Measurements from ENCODE around the gene LRFN4.

The LRFN4 gene

DNA sequence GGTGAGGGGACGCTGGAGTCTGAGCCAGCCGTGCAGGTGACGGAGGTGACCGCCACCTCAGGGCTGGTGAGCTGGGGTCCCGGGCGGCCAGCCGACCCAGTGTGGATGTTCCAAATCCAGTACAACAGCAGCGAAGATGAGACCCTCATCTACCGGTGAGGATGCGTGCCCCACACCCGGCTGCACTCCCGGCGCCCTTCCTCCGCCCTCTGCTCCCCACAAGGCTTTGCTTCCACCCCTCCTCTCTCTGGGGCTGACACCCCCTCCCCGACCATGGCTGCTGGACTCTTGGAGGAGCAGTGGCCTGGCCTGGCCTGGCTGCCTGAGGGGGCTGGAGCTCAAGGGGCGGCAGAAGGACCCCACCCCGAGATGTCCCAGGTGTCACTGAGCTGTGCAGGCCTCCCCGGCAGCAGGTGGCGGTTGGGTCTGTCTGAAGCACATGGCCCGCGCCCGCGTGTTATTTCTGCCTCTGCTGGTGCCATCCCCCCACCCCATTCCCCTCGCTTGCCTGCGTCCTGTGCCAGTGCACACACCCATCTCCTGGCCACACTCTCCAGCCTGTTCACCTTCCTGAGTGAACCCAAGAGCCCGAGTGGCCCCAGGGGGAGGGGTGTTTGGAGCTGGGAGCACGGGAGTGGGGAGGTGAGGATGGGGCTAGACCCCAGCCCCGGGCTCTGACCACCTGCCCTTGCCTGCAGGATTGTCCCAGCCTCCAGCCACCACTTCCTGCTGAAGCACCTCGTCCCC is 2.2 kb downstream of the LRFN4 start:
- DNase-seq: no peak

DNA sequence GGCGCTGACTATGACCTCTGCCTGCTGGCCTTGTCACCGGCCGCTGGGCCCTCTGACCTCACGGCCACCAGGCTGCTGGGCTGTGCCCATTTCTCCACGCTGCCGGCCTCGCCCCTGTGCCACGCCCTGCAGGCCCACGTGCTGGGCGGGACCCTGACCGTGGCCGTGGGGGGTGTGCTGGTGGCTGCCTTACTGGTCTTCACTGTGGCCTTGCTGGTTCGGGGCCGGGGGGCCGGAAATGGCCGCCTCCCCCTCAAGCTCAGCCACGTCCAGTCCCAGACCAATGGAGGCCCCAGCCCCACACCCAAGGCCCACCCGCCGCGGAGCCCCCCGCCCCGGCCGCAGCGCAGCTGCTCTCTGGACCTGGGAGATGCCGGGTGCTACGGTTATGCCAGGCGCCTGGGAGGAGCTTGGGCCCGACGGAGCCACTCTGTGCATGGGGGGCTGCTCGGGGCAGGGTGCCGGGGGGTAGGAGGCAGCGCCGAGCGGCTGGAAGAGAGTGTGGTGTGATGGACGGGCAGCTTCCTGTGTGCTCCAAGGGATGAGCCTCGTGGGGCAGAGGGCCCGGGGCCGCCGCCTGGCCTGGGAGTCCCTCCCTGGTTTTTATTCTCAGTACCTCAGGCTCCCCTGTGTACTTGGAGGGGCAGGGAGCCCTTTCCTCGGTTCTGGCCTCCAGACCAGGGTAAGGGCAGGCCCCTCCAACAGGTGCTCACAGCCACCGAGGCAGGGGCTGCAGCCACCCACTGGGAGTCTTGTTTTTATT is 3.0 kb downstream of the LRFN4 start:
- no peak for DNase-seq

DNA sequence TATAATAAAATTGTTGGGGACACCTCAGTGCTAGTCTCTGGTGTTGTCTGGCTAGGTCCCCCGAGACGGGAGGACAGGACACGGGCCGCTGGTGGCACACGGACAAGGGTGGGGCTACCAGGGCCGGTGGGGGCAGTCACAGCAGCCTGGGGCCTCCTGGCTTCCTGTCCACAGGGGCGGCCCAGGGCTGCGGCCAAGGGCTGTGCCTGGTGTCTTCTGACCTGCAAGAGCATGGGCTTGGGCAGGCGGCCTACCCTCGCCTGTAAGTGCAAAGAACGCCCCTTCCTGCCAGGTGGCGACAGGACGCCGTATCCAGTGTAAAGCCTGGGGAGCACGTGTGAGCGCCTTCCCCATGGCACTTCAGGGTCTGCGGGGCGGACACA is 3.6 kb downstream of the LRFN4 start:
- DNase-seq: no peak

DNA sequence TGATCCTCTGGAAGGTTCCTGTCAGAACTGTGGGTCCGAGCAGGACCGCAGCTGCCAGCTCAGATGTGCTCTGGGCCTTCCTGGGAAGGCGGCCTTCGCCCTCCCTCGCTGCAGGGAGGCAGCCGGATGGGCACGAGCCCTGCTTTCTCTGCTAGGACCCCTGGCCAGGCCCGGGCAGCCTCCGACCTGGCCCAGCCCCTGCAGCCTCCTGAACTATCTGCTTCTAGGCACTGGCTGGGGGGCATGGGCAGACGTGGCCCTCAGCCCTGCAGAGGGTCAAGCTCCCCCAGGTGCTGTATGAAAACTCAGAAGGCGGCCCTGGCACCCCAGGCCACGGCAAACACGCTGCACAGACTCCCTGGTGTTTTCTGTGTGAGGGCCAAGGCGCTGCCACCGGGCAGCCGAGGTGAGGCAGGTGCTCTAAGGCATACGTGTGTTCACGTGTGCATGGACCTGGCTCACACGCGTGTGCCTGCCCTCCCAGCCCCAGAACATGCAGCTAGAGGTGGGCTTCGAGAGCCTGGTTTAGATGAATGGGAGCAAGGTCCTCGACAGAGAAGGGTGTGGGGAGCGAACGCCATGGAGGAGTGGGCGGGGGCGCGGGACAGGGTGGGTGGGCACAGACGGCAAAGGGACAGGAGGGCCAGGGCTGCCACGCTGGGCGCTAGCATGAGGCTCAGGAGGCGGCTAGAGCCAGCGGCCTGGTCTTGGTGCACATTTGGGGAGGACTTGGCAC is 4.3 kb downstream of the LRFN4 start:
- DNase-seq: no peak

DNA sequence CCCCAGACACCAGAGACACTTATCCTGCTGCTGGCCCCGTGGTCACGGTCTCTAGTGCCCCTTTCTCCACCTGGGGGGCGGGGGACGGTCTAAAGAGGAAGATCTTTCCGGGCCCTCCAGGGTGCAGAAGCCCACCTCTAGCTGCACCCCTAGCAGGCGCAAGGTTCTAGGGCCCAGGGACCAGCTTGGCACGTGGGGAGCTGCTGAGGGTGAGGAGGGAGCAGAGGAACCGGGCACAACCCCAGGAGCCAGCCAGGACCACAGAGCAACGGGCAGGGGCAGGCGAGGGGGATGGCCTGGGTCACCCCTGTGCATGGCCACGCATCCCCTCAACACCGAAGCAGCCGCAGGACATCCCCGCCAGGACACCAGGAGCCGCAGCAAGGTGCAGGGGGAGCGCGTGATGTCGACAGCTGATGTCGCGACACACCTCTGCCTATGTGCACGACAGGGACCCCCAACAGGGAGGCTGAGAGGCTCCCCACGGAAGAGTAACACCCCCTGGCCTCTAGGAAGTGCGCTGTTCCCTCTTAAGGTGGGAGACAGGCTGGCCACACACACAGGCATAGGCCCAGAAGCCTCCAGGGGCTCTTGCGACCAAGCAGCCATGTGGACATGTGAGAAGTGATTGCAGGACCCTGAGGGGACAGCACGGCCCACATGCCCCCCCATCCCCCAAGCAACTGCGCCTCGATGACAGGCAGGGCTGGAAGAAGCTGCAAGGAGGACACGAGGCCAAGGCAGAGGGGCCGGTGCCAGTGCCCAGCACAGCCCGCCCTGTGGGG is 5.1 kb downstream of the LRFN4 start:
- DNase-seq: no peak

DNA sequence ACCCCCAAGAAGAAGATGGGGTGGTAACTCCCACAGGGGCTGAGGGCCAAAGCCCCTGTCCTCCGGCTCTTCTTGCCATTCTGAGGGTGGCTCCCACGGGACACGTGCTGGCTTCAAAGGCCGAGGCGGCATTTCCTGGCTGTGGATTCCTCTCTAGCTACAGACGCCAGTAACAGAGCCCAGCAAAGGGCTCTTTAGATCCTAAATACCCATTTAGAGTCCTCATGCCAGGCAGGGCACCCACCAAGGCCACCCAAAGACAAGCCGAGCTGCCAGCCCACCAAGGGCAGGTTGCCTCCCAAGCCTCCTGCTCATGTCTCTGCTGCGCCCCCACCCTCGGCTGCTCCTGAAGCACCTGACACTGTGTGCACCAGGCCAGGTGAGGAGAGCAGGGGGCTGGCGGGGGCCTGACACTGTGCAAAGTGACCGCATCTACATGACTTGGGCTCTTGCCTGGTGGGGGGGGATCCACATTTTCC is 5.7 kb downstream of the LRFN4 start:
- no peak for DNase-seq

DNA sequence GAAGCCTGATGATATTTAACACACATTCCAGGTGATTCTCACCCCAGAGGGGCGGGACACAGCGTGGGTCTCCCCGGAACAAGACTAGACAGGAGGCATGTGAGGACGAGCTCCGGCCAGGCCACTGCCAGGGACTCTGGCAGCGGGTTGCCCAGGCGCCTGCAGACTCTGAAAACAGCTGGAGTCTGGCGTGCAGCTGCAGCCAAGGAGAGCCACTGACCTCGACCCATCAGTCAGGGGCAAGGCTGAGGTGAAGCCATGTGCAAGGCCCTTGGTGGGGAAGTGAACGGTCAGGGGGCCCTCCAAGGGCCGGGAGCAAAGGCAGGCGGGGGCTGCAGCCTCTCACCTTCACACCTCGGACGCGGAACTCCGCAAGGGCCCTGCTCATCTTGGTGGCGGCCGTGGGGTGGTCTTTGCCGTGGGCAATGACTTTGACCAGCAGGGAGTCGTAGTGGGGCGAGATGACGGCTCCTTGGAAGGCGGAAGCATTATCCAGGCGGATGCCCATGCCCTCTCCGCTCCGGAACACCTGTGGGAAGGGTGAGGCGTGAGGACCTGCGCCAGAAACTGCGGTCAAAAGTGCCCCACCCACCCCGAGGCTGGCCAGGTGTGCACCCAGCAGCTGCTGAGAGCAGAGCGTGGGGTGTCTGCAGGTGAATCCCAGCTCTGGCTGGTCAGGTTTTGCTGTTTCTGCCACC is 6.7 kb downstream of the LRFN4 start:
- no peak for DNase-seq

DNA sequence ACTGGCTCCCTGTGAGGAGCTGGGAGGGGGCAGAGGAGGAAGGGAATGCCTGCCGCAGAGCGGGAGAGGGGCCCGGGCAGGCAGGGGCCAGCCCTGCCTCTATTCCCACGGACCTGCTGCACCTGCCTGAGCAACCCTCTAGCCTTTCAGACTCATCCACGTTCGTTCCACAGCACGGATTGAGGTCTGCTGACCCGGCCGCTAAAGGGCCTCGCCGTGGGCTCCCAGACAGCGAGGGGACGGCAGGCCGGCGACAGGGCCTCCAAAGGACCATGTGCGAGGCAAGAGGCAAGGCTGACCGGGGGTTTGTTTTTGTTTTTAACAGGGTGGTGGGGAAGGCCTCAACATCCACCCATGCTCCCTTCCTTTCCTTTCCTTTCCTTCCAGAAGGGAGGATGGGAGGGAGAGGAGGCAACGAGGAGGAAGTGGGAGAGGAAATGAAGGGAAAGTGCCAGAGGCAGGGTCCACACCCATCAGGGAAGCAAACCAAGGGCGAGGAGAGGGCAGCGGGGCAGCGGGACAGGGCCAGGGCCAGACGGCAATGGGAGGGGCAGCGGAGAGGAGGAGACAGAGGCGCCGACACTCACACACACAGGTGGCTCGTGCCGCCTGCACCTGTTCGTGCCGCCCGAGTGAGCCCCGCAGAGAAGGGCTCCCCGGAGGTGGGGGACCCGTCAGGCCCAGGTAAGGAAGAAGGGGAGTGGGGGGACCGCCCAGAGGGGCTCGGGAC is 7.5 kb downstream of the LRFN4 start:
- no peak for DNase-seq

DNA sequence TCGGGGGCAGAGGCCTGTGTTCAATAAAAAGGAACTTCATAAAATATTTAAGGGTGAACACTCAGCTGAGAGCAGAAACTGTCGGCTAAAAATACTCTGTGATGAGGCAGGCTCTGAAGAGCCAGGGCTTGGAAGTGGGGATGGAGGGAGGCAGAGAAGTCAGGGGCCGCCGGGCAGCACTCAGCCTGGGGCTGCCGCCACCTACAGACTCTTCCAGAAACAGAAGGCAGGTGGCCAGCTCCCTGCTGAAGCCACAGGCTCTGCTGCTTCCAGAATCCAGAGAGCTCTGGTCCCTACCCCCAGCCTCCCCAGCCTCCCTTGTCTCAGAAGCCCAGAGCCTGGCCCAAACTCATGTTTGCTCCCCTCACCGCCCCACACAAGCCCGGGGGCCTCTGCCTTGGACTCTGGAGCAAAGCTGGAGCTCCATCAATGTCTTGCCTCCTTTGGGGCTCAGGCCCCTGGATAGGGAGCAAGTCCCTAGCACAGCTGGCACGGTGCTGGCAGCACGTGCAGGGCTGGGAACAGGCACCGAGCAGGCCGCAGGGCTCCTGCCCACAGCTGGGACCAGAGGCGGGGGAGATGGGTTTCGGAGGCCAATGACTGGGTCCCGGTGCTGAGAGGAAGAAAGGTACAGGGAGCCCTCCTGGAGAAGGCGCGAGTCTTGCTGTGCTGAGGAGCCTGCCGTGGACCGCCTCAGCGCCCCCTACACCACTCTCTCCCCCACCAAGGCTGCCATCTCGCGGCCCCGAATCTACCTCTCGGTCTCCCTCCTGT is 8.2 kb downstream of the LRFN4 start:
- DNase-seq: no peak

DNA sequence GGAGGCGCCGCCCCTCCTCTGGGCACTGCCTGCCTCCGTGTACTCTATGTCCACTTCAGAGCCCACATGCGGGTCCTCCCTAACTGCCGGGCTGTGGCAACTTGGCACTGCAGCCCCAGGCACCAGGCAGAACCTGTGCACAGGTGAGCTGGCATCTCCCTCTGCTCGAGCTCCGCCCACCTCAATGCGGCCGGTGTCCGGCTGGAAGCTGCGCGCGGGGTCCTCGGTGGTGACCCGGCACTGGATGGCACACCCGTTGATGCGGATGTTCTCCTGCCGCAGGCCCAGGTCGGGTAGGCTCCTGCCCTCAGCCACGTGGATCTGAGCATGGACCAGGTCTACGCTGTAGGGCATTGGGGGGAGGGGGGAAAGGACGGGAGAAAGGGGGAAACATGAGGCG is 9.1 kb downstream of the LRFN4 start:
- DNase-seq: no peak

DNA sequence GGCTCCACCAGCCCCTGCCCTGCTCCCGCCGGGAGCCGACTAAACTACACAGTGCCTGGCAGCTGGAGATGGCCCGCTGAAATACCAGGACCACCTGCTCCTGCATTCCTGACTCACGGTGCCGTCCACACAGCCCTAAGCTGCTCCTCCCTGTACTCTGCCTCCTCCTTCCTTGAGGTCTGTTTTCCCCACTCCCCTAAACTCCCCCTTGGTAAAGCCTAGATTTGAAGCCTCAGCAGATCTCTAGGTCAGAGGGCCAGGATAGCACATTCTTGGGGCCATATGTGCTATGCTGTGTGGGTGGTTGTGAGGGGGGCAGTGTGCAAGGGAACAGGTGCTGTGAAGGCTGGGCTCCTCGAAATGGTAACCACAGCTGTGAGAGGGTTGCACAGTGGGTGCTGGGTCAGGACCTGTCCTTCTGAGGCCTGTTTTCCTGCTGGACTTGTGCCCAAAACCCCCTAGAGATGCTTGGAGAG is 9.7 kb downstream of the LRFN4 start:
- DNase-seq: no peak

DNA sequence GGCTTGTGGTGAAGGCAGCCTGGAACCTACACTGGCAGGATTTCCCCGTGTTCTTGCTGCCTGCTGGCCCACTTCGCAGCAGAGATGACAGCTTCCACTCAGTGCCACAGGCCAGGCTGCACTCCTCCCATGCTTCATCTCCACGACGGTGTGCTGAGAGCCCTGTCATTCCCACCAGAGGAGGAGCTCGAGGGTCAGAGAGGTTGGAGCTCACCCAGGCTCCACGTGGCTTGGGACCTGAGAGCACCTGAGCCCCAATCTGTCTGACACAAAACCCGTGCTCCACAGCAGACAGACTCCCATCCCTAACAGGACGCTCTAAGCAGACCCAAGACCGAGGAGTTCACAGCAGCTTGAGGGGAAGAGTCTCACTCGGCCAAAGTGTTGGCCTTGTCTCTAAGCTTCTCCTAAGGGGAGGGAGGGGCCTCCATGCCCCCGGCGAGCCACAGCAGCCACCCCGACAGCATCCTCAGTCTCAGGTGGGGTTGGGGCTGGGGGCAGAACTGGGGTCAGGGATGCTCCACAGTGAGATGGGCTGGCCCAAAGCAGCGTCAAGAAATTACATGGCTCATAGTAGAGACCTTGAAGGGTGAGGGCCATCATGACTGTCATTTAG is 10.7 kb downstream of the LRFN4 start:
- DNase-seq: no peak

DNA sequence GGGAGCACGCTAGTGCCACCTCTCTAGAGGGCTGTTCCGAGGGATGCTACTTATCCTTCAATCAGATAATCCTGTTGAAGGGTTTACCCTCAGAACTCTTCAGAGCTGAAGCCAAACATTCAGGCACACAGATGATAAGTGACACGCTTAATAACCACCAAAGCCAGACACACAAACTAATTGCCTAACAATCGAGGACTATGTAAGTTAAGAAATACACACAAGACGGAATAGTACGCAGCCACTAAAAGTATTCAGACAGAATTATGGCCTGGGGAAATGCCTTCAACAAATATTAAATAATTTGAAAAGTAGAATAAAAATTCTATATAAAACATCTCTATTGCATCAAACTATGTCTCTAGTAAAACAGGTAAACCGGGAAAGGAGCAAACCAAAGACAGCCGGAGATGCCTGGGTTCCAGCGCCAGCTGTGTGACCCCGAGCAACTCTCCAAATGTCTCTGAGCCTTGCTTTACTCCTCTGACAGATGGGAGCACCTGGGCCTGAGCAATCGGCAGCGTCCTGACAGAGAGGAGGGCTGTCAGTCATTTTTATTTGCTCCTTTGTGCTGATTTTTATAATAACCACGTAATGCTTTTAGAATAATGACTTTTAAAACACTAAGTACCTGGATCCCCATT is 11.3 kb downstream of the LRFN4 start:
- no peak for DNase-seq

DNA sequence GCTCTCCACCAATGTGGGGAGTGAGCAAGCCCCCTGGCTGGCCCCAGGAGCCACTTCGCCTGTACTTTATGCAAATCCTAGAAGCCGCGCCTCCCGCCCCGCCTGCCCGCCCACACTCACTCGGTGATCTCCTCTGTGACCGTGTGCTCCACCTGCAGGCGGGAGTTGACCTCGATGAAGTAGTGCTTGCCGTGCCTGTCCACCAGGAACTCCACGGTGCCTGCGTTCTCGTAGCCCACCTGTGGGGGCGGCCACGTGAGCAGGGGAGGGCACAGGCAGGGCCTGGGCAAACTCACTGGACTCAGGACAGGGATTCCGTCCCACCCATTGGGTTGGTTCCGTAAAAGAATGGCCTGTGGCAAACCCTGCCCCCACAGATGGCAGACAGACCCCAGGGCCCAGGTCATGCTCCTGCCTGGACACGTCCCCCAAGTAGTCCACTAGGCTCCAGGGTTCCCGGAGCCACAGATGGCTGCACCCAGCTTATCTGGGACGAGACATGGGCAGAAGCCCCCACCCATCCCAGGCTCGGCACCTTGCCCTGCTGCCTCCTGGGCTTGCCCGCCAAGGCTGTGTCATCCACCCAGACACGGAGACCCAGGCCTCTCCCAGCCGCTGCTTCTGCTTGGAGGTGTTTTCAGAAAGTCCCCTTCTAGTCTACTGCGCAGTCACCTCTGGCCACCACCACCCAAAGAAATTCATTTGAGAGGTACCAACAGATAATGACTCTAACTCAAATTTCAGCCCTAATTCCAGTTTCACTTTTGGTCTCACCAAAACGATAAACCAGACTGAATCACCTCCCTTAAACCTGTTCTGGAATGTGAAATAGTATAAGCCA is 12.1 kb downstream of the LRFN4 start:
- DNase-seq: peak; percentile 80

DNA sequence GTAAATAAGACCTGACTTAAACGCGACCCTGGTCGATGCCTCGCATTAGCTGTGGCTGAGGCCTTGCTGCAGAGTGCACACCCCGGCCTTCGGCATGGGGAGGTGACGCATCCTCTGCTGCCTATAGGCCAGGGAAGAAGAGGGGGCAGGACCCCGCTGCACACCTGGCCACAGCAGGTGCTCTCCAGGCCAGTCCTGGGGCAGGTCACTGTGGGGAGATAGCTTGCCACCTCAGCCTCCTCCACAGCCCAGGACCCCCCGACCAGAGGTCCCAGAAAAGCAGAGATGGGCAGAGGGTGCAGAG is 12.7 kb downstream of the LRFN4 start:
- no peak for DNase-seq

DNA sequence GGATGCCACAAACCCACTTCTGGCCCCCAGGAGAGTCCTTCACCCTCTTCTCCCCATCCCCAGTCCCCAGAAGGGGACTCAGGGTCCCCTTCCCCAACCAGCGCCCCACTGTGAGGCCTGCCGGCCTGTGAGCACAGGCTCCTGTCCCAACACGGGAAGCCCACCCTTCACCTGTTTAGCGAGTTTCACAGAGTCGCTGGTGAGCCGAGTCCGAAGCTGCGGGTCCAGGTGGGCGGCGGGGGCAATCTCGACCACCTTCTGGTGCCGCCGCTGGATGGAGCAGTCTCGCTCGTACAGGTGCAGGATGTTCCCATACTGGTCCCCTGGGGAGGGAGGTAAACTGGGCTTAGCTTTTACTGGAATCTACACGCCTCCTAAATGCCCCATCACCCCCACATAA is 13.3 kb downstream of the LRFN4 start:
- DNase-seq: no peak

DNA sequence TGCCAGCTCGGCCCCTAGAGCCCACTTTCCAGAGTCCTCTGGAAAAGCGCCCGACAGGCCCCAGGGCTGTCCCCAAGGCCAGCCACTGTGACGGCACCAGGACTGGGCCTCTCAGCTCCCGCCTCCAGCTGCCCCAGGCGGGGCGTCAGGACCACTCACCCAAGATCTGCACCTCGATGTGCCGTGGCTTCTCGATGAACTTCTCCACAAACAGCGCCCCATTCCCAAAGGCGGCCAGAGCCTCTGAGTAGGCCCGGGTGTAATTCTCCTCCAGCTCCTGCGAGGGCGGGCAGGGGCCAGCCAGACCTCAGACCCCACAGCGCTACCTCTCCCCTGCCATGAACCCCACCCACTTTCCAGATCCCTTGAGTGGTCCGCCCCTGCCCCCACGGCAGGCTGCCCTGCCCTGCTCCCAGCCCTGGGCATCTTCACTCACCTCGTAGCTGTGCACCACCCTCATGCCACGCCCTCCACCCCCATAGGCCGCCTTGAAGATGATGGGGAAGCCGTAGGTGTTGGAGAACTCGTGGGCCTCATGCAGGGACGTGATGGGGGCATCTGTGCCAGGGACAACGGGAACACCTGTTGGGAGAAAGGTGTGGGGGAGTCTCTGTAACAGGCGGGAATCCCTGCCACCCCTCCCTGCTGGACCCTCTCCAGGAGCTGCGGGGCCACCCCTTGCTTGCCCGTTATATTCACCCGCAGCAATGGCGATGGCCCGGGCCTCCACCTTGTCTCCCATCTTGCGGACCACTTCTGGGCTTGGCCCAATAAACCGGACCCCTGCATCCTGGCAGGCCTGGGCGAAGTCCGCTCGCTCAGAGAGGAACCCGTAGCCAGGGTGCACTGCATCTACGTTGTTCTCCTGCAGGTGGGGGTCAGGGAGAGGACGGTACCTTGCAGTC is 14.0 kb downstream of the LRFN4 start:
- DNase-seq: no peak

DNA sequence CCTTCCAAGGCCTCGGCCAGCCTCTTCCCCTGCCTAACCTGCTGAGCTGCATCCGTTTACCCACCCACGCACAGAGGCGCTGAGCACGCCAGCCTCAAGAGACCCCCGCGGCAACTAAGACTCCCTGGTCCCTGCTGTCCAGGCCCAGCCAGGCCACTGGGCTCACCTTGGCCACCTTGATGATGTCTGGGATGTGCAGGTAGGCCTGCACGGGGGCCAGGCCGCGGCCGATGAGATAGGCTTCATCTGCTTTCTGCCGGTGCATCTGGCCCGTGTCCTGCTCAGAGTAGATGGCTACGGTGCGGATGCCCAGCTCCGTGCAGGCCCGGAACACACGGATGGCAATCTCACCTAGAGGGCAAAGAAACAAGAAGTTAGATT is 14.6 kb downstream of the LRFN4 start:
- no peak for DNase-seq

Measured in CD4-positive, alpha-beta T cell treated with Interleukin-17A for 1 hour (primary cell).